ENCODE results near the gene GPR150. TPM values are rescaled to one million over a fixed set of nuclear protein-coding genes. Genes with fewer than 3 reads are reported as not detected.

Gene GPR150
- total and polyA plus RNA-seq, 2 of the 13 experiments (the other 11 are each of a cell fraction or from before 2014, with no cell fraction given) = 0.03 TPM; not detected in 1

DNA sequence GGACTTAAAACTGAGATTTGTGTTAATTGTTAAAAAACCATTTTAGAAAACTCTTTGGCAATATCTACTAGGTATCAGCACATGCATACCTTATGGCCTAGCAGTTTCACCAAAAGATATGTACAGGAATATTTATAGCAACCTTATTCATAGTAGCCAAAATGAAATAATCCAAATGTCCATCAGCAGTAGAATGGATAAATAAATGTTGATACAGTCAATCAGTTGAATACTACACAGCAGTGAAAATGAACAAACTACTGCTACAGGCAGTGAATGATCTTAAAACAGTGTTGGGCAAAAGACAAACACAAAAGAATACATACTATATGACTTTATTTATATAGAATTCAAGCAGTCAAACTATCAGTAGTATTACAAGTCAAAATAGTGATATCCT, 43.1 kb downstream of the GPR150 start (continued):
- no peak for TF ChIP-seq ZNF598 (CRISPR knock-in tag; IDR thresholded peaks at IDR 0.05; ENCODE audit: borderline replicate concordance)
- TF ChIP-seq, protein P1, sequence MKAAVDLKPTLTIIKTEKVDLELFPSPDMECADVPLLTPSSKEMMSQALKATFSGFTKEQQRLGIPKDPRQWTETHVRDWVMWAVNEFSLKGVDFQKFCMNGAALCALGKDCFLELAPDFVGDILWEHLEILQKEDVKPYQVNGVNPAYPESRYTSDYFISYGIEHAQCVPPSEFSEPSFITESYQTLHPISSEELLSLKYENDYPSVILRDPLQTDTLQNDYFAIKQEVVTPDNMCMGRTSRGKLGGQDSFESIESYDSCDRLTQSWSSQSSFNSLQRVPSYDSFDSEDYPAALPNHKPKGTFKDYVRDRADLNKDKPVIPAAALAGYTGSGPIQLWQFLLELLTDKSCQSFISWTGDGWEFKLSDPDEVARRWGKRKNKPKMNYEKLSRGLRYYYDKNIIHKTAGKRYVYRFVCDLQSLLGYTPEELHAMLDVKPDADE (CRISPR knock-in tag; IDR thresholded peaks at IDR 0.05) = no peak
- no peak for TF ChIP-seq MAZ (IDR thresholded peaks at IDR 0.05; ENCODE audit: borderline replicate concordance, low read depth, low read length)
- no peak for TF ChIP-seq MAZ (CRISPR knock-in tag; IDR thresholded peaks at IDR 0.05; ENCODE audit: low read depth)
- no peak for TF ChIP-seq SMC3 (IDR thresholded peaks at IDR 0.05; ENCODE audit: low read length)
- TF ChIP-seq ZNF292 (CRISPR knock-in tag; IDR thresholded peaks at IDR 0.05; ENCODE audit: borderline replicate concordance, low read depth) = no peak
- TF ChIP-seq ZNF296 (CRISPR knock-in tag; conservative IDR thresholded peaks at IDR 0.05) = no peak
- TF ChIP-seq, protein P2, sequence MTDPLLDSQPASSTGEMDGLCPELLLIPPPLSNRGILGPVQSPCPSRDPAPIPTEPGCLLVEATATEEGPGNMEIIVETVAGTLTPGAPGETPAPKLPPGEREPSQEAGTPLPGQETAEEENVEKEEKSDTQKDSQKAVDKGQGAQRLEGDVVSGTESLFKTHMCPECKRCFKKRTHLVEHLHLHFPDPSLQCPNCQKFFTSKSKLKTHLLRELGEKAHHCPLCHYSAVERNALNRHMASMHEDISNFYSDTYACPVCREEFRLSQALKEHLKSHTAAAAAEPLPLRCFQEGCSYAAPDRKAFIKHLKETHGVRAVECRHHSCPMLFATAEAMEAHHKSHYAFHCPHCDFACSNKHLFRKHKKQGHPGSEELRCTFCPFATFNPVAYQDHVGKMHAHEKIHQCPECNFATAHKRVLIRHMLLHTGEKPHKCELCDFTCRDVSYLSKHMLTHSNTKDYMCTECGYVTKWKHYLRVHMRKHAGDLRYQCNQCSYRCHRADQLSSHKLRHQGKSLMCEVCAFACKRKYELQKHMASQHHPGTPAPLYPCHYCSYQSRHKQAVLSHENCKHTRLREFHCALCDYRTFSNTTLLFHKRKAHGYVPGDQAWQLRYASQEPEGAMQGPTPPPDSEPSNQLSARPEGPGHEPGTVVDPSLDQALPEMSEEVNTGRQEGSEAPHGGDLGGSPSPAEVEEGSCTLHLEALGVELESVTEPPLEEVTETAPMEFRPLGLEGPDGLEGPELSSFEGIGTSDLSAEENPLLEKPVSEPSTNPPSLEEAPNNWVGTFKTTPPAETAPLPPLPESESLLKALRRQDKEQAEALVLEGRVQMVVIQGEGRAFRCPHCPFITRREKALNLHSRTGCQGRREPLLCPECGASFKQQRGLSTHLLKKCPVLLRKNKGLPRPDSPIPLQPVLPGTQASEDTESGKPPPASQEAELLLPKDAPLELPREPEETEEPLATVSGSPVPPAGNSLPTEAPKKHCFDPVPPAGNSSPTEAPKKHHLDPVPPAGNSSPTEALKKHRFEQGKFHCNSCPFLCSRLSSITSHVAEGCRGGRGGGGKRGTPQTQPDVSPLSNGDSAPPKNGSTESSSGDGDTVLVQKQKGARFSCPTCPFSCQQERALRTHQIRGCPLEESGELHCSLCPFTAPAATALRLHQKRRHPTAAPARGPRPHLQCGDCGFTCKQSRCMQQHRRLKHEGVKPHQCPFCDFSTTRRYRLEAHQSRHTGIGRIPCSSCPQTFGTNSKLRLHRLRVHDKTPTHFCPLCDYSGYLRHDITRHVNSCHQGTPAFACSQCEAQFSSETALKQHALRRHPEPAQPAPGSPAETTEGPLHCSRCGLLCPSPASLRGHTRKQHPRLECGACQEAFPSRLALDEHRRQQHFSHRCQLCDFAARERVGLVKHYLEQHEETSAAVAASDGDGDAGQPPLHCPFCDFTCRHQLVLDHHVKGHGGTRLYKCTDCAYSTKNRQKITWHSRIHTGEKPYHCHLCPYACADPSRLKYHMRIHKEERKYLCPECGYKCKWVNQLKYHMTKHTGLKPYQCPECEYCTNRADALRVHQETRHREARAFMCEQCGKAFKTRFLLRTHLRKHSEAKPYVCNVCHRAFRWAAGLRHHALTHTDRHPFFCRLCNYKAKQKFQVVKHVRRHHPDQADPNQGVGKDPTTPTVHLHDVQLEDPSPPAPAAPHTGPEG (CRISPR knock-in tag; IDR thresholded peaks at IDR 0.05) = no peak
- TF ChIP-seq ZNF607 (CRISPR knock-in tag; IDR thresholded peaks at IDR 0.05; ENCODE audit: borderline replicate concordance) = no peak
- TF ChIP-seq MYNN (CRISPR knock-in tag; IDR thresholded peaks at IDR 0.05; ENCODE audit: low read depth) = no peak
